ENCODE measurements around the gene DAGLB.
"Not testable (repeated sequence)": the region's sequence is repeated elsewhere in the genome, so short reads cannot be mapped to it uniquely, and the experiment has no call there.

Gene DAGLB

GRCh38 chr7:6460990-6461584 is 13.3 kb upstream of the DAGLB start:
- no peak for DNase-seq

GRCh38 chr7:6460303-6460702 is 12.5 kb upstream of the DAGLB start:
- DNase-seq: no peak

GRCh38 chr7:6458676-6459075 is 10.9 kb upstream of the DAGLB start:
- not testable (repeated sequence) for DNase-seq

DNA sequence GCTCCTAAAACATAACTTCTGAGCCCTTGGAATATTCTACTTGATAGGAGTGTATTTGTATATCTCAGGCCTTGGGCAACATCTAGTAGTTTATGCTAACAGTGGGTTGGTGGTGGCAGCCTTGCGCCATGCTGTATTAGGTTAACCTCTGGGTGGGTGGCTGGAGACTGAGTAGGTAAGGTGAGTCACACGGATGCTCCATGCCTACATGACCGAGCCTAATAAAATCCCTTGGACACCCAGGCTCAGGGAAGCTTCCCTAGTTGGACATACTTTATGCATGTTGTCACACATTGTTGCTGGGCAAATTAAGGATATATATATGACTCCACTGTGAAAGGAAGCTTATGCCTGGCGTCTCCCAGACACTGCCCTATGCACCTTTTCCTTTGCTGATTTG is 6.0 kb upstream of the DAGLB start:
- no peak for DNase-seq

GRCh38 chr7:6451224-6451705 is 3.5 kb upstream of the DAGLB start:
- DNase-seq: no peak

DNA sequence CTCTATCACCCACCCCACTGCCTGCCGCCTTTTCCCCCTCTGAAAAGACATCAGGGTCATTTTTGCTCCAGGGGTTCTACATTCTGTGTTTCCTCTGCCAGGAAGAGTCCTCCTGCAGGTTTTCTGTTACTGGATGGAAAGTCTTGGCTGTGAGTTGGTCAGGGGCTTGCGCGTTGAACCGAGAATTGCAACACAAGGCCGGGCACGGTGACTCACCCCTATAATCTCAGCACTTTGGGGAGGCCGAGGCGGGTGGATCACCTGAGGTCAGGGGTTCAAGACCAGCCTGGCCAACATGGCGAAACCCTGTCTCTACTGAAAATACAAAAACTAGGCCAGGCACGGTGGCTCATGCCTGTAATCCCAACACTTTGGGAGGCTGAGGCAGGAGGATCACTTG is 2.8 kb upstream of the DAGLB start:
- DNase-seq: not testable (repeated sequence)

DNA sequence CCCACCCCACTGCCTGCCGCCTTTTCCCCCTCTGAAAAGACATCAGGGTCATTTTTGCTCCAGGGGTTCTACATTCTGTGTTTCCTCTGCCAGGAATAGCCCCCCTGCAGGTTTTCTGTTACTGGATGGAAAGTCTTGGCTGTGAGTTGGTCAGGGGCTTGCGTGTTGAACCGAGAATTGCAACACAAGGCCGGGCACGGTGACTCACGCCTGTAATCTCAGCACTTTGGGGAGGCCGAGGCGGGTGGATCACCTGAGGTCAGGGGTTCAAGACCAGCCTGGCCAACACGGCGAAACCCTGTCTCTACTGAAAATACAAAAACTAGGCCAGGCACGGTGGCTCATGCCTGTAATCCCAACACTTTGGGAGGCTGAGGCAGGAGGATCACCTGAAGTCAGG is 2.1 kb upstream of the DAGLB start:
- not testable (repeated sequence) for DNase-seq

GRCh38 chr7:6448943-6449543 is 1.3 kb upstream of the DAGLB start:
- no peak for DNase-seq

DNA sequence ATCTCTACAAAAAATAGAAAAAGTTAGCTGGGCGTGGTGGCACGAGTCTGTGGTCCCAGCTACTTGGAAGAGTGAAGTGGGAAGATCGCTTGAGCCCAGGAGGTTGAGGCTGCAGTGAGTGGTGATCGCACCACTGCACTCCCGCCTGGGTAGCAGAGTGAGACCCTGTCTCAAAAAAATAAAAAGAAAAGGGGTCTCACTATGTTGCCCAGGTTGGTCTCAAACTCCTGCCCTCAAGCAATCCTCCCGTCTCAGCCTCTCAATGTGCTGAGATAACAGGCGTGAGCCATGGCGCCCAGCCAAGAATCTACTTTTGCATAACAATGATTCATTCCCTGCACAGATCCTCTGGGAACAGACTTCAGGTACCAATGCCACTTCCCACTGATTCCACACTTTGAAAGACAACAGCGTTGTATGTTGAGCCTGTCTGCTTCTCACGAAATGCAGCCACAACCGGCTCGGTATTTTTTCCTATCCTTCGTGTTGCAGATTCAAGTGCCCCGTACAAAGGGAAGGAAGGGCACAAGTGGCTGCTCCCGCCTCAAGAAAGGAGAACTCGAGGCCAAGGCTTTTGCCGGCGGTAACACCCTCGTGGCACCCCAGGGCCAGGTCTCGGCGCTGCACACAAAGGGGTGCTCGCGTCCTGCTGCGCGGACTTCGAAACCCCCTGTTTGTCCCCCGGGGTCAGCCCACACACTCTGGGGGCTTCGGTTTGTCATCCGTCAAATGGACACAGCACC is 745 bp downstream of the DAGLB start:
- peak; percentile 16 for DNase-seq

DNA sequence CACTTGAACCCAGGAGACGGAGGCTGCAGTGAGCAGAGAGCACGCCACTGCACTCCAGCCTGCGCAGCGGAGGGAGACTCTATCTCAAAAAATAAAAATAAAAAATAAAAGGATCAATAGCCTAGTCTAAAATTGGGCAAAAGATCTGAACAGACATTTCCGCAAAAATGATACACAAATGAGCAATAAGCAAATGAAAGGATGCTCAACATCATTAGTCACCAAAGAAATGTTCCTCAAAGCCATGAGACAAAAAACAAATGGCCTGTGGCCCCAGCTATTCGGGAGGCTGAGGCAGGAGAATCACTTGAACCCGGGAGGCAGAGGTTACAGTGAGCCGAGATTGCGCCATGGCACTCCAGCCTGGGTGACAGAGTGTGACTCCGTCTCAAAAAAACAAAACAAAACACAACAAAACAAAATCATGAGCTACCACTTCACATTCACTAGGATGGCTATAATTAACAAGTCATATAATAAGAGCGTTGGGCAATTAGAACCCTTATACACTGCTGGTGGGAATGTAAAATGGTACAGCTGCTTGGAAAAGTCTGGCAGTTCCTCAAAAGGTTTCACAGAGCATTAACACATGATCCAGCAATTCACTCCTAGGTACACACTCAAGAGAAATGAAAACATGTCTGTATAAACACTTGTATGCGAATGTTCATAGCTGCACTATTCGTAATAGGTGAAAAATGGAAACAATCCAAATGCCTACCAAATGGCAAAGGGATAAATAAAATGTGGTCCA is 3.1 kb downstream of the DAGLB start:
- DNase-seq: no peak

- no peak for DNase-seq
These were observed 4.3 kb downstream of the DAGLB start for GRCh38 chr7:6443372-6443941.

- DNase-seq: no peak
These were observed 5.6 kb downstream of the DAGLB start for GRCh38 chr7:6442114-6442513.

GRCh38 chr7:6440381-6440780 is 7.4 kb downstream of the DAGLB start:
- no peak for DNase-seq

DNA sequence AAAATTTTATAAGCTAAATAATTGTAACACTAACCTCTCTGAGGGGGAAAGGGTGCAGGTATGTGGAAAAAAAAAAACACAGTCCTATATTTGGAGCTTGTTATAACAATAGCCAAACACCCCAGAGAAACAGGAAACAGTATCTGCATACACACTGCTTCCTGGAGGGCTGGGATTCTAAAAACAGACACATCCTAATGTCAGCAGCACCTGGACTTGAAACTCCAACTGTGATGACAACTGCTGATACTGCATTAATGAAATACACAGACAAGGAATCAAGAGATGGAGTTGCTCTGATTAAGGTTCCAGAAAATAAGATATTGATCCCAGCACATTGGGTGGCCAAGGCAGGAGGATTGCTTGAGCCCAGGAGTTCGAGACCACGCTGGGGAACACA is 9.3 kb downstream of the DAGLB start:
- no peak for DNase-seq

DNA sequence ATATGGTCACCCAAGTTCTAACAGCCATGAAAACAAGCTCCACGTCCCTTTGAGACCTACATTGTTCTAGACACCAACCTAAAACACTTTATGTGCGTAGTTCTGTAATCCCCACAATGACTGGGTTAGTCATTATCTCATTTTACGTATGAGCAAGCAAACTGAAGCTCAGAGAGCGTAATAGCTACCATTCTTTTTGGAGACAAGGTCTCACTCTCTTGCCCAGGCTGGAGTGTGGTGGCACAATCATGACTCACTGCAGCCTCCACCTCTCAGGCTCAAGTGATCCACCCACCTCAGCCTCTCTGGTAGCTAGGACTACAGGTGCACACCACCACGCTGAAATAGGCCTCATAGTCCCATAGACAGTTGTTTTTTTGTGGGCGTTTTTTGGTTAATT is 10.5 kb downstream of the DAGLB start:
- DNase-seq: no peak

DNA sequence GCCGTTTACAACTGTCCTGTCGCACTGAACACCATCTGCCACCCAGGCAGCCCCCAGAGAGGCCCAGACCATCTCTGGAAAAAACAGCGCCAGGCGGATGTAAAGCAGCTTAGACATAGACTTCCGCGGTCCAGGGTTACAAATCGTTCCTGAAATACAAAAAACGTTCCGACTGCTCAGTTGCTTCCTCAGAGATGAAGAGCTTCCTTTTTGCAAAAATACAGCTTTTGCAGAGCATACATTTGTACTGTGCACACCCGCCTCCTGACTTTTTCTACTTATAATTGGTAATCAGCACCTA is 11.4 kb downstream of the DAGLB start:
- peak; percentile 9 for DNase-seq

DNA sequence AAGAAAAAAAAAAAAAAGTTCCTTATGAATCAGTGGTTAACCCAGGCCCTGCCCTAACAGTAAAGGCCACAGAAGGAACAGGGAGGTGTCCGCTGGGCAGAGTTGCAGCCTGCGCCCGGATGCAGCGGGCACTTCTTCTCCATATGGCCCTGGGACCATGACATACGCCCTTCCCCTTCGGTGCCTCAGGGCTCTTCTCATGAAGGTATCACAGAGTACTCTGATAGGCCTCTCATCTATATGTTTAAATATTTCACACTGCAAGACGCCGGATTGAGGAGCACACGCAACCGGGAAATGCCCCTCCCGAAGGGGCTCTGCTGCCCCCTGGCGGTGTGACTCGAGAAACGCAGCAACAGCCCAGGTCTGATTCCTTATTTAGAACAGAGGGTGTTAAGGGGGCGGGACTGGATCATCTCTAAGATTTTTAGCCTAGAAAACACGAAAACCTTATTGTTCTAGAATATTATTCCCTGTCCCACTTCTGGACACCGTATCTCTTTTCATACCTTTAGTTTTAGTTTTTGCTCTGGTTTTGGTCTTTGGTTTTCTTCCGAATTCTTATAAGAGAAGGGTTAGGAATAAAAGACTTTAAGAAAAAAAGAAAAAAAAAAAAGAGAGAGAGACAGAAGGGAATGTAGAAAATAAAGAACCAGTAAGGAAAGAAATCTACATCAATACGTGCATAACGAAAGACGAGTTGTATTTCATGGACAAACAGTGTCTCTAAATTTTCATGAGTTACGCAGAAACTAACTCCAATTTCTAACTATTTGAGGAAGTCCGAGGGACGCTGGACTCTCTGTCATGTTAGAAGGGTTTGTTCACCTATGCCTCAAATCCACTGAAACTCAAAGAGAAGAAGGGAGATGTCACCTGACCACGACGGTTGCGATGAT is 12.0 kb downstream of the DAGLB start:
- DNase-seq: peak; percentile 92

GRCh38 chr7:6433784-6434615 is 13.8 kb downstream of the DAGLB start:
- DNase-seq: no peak

GRCh38 chr7:6432781-6433180 is 15.0 kb downstream of the DAGLB start:
- no peak for DNase-seq

DNA sequence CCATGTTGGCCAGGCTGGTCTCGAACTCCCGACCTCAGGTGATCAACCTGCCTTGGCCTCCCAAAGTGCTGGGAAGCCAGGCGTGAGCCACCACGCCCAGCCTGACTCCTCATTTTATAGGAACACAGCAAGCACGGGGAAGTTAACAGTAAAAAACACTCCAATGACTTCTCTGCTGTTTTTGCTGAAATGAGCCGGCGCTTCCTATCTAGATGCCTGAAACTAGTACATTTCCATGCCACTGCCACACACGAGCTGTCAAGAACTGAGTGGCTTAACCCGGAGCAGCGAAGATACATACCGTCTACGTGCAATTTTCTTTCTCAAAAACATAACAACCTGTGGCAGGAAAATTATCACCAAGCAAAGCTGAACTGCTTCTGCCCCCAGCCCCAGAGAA is 16.8 kb downstream of the DAGLB start:
- no peak for DNase-seq

DNA sequence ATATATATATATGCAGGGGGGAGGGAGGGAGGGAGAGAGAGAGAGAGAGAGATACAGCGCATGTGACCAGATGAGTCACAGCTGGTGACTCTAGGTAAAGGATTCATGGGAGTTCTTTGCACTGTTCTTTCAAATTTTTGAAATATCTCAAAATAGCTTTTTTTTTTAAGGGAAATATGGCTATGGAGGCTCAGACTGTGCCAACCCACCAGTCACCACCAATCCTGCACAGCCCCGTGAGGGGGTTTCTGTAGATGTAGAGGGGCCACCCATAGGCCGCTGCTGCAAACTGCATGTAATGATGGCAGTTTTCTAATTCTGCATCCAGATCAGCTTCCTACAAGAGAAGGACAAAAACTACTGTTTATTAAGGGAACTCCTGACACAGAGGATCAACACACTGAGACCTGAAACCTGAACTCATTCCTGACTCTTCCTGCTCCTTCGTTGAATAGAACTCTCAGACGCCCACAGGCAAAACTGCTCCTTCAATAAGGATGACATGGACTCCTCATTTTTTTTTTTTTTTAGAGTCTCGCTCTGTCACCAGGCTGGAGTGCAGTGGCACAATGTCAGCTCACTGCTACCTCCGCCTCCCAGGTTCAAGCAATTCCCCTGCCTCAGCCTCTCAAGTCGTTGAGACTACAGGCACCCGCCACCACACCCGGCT is 17.3 kb downstream of the DAGLB start:
- DNase-seq: no peak
